ENCODE results near the gene TRIM77.
"Not testable (repeated sequence)": the region's sequence is repeated elsewhere in the genome, so short reads cannot be mapped to it uniquely, and the experiment has no call there.

Gene TRIM77

DNA sequence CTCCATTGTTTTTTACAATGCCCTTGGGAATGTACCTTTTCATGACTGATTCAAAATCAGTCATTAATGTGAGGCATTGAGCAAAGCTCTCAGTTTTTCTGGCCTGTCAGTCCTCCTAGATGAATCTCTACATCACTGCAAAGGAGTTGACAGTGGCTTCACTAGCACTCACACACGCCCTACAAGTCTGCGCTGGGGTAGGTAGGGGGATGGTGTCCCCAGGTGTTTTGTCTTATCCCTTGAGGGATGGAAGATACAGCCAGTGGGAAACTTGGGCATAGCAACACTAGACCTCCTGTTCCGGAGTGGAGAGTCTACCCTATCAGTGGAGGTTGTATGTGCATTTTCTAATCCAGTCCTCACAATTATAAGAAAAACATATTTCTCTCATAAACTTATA, 27.0 kb downstream of the TRIM77 start:
- DNase-seq (ENCODE audit: extremely low read depth, low read depth) = no peak
- TF ChIP-seq, protein P1, sequence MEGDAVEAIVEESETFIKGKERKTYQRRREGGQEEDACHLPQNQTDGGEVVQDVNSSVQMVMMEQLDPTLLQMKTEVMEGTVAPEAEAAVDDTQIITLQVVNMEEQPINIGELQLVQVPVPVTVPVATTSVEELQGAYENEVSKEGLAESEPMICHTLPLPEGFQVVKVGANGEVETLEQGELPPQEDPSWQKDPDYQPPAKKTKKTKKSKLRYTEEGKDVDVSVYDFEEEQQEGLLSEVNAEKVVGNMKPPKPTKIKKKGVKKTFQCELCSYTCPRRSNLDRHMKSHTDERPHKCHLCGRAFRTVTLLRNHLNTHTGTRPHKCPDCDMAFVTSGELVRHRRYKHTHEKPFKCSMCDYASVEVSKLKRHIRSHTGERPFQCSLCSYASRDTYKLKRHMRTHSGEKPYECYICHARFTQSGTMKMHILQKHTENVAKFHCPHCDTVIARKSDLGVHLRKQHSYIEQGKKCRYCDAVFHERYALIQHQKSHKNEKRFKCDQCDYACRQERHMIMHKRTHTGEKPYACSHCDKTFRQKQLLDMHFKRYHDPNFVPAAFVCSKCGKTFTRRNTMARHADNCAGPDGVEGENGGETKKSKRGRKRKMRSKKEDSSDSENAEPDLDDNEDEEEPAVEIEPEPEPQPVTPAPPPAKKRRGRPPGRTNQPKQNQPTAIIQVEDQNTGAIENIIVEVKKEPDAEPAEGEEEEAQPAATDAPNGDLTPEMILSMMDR (IDR thresholded peaks at IDR 0.05; ENCODE audit: low read depth, low read length) = no peak

DNA sequence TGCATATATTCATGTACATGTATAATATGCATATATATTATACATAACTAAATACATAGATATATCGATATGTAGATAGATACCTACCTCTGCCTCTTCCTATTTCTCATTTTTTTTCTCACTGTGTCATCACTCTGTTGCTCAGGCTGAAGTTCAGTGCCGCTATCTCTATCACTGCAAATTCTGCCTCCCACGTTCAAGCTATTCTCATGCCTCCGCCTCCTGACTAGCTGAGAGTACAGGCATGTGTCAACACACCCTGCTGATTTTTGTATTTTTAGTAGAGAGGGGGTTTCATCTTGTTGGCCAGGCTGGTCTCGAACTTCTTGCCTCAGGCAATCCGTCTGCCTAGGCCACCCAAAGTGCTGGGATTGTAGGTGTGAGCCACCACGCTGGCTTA, 31.3 kb downstream of the TRIM77 start:
- not testable (repeated sequence) for DNase-seq (ENCODE audit: extremely low read depth, low read depth)

DNA sequence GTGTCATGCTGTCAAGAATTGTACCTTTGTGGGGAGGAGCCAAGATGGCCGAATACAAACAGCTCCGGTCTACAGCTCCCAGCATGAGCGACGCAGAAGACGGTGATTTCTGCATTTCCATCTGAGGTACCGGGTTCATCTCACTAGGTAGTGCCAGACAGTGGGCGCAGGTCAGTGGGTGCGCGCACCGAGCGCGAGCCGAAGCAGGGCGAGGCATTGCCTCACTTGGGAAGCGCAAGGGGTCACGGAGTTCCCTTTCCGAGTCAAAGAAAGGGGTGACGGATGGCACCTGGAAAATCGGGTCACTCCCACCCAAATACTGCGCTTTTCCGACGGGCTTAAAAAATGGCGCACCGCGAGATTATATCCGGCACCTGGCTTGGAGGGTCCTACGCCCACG, 34.1 kb downstream of the TRIM77 start:
- DNase-seq (ENCODE audit: extremely low read depth, low read depth) = not testable (repeated sequence)

DNA sequence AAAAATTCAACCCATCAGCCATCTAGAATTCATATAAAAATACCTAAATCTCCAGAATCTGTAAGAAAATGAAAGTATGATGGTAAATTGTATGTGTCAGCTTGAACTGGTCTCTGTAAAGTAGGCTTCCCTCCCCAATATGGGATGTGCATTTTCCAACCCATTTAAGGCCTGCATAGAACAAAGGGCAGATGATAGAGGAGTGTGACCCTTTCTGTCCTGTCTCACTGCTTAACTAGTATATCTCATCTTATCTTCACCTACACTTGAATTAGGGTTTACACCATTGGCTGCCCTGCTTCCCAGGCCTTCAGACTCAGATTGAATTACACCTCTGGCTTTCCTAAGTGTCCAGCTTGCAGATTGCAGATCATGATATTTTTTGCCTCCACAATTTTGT, 40.7 kb downstream of the TRIM77 start:
- DNase-seq (ENCODE audit: extremely low read depth, low read depth) = not testable (repeated sequence)
